ENCODE results near the gene SMARCA4. TPM values are rescaled to one million over a fixed set of nuclear protein-coding genes. Genes with fewer than 3 reads are reported as not detected.

SMARCA4 gene
- total and polyA plus RNA-seq, 2 donors from 2014 or later, result 59.8 to 124 TPM

DNA sequence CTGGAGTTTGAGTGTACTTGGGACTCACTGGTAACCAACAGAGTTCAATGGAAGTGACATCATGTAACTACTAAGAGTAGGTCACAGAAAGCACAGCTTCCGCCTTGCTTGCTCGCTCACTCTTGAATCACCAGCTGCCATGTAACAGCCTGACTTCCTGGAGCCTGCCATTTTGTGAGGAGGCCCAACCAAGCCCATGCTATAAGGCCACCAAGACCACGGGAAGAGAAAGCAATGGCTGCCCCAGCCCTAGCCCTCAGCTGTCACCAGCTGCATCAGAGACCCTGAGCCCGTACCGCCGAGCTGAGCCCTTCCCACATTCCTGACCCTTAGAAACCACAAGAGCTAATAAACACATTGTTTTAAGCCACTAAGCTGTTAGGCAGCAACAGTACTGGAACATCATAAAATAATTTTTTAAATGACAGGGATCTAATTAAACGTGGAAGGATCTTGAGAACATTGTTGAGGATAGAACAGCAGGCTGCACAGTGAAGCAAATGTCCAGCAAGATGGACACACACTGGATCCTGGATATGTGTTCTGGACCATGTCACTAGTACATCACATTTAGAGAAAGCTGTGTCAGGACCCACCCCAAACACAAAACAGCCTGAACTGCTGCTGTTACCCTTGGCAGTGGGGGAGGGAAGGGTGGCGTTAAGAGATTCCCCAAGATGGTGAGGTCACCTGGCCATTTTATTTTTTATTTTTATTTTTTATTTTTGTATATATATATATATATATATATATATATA, 106.7 kb downstream of the SMARCA4 start:
- no peaks in the 10 kb centered on the region for H3K4me1 ChIP-seq (ENCODE audit: control insufficient read depth in 2 of 3, insufficient read depth in 2 of 3, low read depth in 1 of 3, low read length in 3 of 3)
- H3K9ac ChIP-seq (ENCODE audit: low read length in 3 of 3), result no peak overlapping the region
- TF ChIP-seq, protein P1, sequence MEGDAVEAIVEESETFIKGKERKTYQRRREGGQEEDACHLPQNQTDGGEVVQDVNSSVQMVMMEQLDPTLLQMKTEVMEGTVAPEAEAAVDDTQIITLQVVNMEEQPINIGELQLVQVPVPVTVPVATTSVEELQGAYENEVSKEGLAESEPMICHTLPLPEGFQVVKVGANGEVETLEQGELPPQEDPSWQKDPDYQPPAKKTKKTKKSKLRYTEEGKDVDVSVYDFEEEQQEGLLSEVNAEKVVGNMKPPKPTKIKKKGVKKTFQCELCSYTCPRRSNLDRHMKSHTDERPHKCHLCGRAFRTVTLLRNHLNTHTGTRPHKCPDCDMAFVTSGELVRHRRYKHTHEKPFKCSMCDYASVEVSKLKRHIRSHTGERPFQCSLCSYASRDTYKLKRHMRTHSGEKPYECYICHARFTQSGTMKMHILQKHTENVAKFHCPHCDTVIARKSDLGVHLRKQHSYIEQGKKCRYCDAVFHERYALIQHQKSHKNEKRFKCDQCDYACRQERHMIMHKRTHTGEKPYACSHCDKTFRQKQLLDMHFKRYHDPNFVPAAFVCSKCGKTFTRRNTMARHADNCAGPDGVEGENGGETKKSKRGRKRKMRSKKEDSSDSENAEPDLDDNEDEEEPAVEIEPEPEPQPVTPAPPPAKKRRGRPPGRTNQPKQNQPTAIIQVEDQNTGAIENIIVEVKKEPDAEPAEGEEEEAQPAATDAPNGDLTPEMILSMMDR (IDR thresholded peaks at IDR 0.05; ENCODE audit: borderline replicate concordance, extremely low read depth, insufficient read depth), result no peak
- intact Hi-C loops (cut with DNase I), result no loop called here
- no peaks in the 10 kb centered on the region for H3K27me3 ChIP-seq (ENCODE audit: control insufficient read depth, insufficient read depth, low read length)
- no peaks in the 10 kb centered on the region for H3K9me3 ChIP-seq (ENCODE audit: control insufficient read depth in 2 of 3, insufficient read depth in 1 of 3, low read length in 3 of 3)
- H3K27ac ChIP-seq (ENCODE audit: low read depth in 2 of 2, low read length in 2 of 2), result no peak overlapping the region
- peaks cover 0 to 3% (median 3%) of the 10 kb centered on the region in 3 donors for H3K36me3 ChIP-seq (ENCODE audit: control insufficient read depth in 2 of 3, insufficient read depth in 3 of 3, low read length in 3 of 3)
- FAIRE-seq, result no peak
- H3K4me3 ChIP-seq (ENCODE audit: low read length in 3 of 3), result no peak overlapping the region
- DNase-seq, result no peak

DNA sequence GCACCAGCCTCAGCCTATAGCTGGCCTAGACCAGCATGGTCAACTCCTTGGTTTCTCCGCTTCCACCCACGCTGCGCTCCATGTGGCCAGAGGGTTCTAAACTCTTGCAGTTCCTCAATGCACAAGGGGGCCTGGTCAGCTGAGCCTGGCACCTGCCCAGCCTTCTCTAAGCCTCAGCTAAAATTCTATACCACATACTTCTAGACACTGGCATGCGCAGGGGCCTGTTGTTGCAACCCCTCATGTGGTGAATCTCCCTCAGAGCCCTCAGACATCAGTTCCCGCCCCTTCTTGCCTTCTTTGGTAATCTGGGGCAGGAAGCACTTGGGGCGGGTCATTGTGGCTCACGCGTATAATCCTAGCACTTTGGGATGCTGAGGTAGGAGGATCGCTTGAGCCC, 108.7 kb downstream of the SMARCA4 start:
- Histone ChIP-seq H3K4me3 (ENCODE audit: low read length in 3 of 3) (no peak overlapping the region), H3K36me3 (ENCODE audit: control insufficient read depth in 2 of 3, insufficient read depth in 3 of 3, low read length in 3 of 3) (peaks cover 0 to 3% (median 3%) of the 10 kb centered on the region in 3 donors), H3K9me3 (ENCODE audit: control insufficient read depth in 2 of 3, insufficient read depth in 1 of 3, low read length in 3 of 3) (no peaks in the 10 kb centered on the region), H3K9ac (ENCODE audit: low read length in 3 of 3) (no peak overlapping the region), H3K27me3 (ENCODE audit: control insufficient read depth, insufficient read depth, low read length) (no peaks in the 10 kb centered on the region), H3K4me1 (ENCODE audit: control insufficient read depth in 2 of 3, insufficient read depth in 2 of 3, low read depth in 1 of 3, low read length in 3 of 3) (no peaks in the 10 kb centered on the region), H3K27ac (ENCODE audit: low read depth in 2 of 2, low read length in 2 of 2) (no peak overlapping the region)
- TF ChIP-seq, protein P1 (IDR thresholded peaks at IDR 0.05; ENCODE audit: borderline replicate concordance, extremely low read depth, insufficient read depth), result no peak
- FAIRE-seq, result no peak
- intact Hi-C loops (cut with DNase I), result no loop called here
- DNase-seq, result no peak

DNA sequence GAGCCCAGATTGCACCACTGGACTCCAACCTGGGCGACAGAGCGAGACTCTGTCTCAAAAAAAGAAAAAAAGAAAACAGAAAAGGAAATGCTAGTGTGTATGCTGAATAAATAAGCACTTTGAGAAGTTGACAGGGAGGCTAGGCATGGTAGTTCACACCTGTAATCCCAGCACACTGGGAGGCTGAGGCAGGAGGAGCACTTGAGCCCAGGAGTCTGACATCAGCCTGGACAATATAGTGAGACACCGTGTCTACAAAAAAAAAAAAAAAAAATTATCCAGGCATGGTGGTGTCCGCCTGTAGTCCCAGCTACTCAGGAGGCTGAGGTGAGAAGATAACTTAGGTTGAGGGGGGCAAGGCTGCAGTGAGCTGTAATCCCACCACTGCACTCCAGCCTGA, 109.3 kb downstream of the SMARCA4 start:
- Histone ChIP-seq H3K9me3 (ENCODE audit: control insufficient read depth in 2 of 3, insufficient read depth in 1 of 3, low read length in 3 of 3) (no peaks in the 10 kb centered on the region), H3K36me3 (ENCODE audit: control insufficient read depth in 2 of 3, insufficient read depth in 3 of 3, low read length in 3 of 3) (peaks cover 0 to 3% (median 3%) of the 10 kb centered on the region in 3 donors), H3K9ac (ENCODE audit: low read length in 3 of 3) (no peak overlapping the region), H3K4me1 (ENCODE audit: control insufficient read depth in 2 of 3, insufficient read depth in 2 of 3, low read depth in 1 of 3, low read length in 3 of 3) (no peaks in the 10 kb centered on the region), H3K4me3 (ENCODE audit: low read length in 3 of 3) (no peak overlapping the region), H3K27me3 (ENCODE audit: control insufficient read depth, insufficient read depth, low read length) (no peaks in the 10 kb centered on the region), H3K27ac (ENCODE audit: low read depth in 2 of 2, low read length in 2 of 2) (no peak overlapping the region)
- intact Hi-C loops (cut with DNase I), result no loop called here
- DNase-seq (no peak), FAIRE-seq (no peak)
- TF ChIP-seq, protein P1 (IDR thresholded peaks at IDR 0.05; ENCODE audit: borderline replicate concordance, extremely low read depth, insufficient read depth), result no peak

All from kidney (tissue), 14 donors.